Fibroblast of mammary gland (primary cell): ENCODE results near the gene CDKN2B-AS1.

ENCODE experiments used
- DNase-seq: peaks from one replicate; pipeline ENCODE4 v3.0.0-alpha.2; 2010; ENCODE audit warnings: low read depth
- H3K4me3 ChIP-seq: 2 replicates; pipeline ENCODE4 v1.5.1; 2011; ENCODE audit warnings: low read depth, mild to moderate bottlenecking, low read length, moderate library complexity; ENCODE audit not compliant: control insufficient read depth
- TF ChIP-seq, protein P1 (sequence below): conservative IDR thresholded peaks from 2 replicates; pipeline ENCODE4 v1.5.1; 2011; ENCODE audit warnings: low read depth, low read length, inconsistent platforms; ENCODE audit not compliant: control insufficient read depth, insufficient read depth

Gene CDKN2B-AS1

DNA sequence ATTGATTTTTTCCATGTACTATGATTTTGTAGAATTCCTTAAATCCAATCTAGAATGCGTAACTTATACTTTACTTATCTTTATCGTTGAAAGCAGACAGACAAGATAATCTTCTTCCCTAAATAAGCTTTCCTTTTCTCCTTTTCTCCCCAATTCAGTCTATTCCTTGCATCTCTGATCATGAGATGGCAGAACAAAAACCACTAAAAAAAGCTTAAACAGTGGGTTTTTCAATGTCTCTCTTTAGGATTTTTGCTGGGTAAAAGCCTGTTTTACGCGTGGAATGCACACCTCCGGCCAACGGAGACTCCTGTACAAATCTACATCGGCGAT is 13.8 kb downstream of the CDKN2B-AS1 start:
- TF ChIP-seq, protein P1, sequence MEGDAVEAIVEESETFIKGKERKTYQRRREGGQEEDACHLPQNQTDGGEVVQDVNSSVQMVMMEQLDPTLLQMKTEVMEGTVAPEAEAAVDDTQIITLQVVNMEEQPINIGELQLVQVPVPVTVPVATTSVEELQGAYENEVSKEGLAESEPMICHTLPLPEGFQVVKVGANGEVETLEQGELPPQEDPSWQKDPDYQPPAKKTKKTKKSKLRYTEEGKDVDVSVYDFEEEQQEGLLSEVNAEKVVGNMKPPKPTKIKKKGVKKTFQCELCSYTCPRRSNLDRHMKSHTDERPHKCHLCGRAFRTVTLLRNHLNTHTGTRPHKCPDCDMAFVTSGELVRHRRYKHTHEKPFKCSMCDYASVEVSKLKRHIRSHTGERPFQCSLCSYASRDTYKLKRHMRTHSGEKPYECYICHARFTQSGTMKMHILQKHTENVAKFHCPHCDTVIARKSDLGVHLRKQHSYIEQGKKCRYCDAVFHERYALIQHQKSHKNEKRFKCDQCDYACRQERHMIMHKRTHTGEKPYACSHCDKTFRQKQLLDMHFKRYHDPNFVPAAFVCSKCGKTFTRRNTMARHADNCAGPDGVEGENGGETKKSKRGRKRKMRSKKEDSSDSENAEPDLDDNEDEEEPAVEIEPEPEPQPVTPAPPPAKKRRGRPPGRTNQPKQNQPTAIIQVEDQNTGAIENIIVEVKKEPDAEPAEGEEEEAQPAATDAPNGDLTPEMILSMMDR: no peak
- peak overlapping the region; percentile 77 for H3K4me3 ChIP-seq
- no peak for DNase-seq

DNA sequence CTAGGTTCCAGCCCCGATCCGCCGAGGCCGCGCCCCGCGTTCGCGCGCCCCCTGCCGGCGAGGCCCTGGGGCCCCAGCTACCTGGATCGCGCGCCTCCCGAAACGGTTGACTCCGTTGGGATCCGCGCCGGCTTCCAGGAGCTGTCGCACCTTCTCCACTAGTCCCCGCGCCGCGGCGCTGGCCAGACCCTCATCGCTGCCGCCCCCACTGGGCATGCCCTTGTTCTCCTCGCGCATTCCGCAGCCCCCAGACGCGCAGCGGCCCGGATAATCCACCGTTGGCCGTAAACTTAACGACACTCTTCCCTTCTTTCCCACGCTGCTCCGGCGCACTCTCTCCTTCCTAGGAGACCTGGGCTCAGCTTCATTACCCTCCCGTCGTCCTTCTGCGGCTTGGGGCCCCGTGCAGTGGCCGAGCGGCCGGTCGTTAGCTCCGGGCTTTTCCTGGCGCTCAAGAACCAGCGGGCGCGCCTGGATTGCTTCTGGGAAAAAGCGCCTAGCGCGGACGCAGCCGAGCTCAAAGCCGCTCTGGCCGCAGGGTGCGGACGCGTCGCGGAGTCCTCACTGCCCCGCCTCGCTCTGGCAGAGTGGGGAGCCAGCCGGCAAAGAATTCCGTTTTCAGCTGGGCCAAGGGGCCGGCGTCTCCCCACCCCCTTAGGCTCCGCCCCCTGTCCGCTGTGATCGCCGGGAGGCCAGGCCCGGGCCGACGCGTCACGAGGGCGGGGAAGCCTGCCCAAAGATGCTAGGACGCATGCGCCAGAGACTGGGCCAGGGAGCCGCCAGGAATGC is 14.3 kb downstream of the CDKN2B-AS1 start, which contains the start of gene CDKN2B:
CDKN2B (minus strand) TSS at position 589 of the 789 bp plus-strand sequence; CDS start at position 237, 352 bp downstream.
- TF ChIP-seq, protein P1: peak; percentile 45
- peak; percentile 94 for DNase-seq
- H3K4me3 ChIP-seq: peak within 1 kb of the TSS; percentile 77

DNA sequence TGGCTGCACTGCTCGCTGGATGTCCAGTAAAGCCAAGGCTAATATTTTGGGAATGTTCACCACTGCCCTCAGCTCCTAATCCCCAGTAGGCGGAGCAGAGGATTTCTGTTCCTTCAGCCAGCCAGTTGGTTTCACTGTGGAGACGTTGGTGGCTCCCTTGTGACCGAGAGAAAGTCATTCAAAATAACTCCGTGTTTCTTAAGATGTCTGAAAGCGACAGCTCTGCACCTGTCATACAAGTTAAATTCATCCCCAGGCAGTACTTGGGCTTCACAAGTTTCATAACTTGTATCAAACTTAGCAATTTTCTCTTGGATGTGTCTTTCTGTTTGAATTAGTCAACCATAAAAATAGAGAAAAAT is 14.9 kb downstream of the CDKN2B-AS1 start:
- H3K4me3 ChIP-seq: peak overlapping the region; percentile 39
- TF ChIP-seq, protein P1: peak; percentile 45

DNA sequence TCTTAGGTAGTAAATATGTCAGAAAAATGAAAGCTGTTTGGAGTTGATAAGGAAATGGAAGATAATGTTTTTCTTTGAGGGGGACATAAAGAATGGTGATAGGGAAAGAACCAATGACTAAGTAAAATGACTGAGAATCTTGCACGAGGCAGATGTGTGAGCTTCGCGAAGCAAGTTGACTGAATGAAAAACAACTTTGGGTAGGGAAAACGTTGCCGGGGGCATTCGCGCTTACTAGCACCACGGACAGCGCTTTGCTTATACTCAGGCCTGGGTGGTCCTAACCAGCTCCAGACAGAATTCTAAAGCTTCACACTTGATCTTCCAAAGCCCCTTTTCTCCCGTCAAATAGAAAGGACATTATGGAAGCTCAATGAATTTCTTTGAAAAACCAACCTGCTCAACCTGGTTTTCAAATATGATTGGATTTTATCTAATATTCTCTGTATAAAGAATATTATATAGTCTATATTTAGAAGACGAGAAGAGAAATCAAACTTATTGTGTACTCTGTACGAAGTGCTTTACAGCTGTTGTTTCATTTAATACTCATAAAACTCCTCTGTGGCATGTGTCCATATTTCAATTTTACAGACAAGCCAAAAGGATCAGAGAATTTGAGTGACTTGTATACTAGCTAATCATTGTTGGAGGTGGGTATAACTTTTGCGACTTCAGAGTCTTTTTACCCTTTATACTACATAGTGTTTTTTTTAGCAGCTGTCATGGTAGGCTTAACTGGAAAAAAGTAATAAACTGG is 16.5 kb downstream of the CDKN2B-AS1 start:
- TF ChIP-seq, protein P1: no peak
- H3K4me3 ChIP-seq: no peak overlapping the region
- DNase-seq: peak; percentile 48

More for the DNA sequence above, 14.9 kb downstream of the CDKN2B-AS1 start:
- DNase-seq: no peak

DNA sequence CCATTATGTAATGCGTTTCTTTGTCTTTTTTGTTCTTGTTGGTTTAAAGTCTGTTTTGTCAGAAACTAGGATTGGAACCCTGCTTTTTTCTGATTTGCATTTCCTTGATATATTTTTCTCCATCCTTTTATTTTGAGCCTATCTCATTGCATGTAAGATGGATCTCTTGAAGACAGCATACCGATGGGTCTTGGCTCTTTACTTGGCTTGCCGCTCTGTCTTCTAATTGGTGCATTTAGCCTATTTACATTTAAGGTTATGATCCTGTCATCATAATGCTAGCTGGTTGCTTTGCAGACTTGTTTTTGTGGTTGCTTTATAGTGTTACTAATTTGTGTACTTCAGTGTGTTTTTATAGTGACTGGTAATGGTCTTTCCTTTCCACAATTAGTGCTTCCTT is 27.8 kb downstream of the CDKN2B-AS1 start:
- TF ChIP-seq, protein P1: no peak
- no peak overlapping the region for H3K4me3 ChIP-seq
- no peak for DNase-seq

DNA sequence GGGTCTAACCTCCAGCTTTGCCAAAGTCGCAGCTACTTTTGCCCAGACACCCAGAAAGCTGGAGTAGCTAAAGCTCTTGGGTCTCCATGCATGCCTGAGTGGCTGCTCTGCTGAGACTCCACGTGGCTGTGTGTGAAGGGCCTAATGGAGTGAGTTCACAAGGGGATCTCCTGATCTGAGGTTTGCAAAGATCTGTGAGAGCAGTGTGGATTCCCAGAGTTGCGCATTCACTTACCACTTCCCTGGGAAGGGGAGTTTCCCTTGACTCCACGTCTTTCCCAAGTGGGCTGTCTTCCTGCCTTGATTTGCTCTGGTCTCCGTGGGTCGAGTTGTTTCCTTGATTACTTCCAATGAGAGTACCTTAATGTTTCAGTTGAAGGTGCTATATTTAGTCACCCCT is 32.1 kb downstream of the CDKN2B-AS1 start:
- DNase-seq: no peak
- H3K4me3 ChIP-seq: no peak overlapping the region
- TF ChIP-seq, protein P1: no peak
